ENCODE results near the gene PPP1R9A. TPM values are rescaled to one million over a fixed set of nuclear protein-coding genes. Genes with fewer than 3 reads are reported as not detected.

Gene PPP1R9A
- polyA plus RNA-seq, 1 donor (not counting 4 experiments of a cell fraction or from before 2014, with no cell fraction given) = 0.01 TPM

GRCh38 chr7:94969434-94970084 lies 62.2 kb downstream of the PPP1R9A start:
- Histone ChIP-seq H3K9ac (ENCODE audit: control insufficient read depth, extremely low read depth, insufficient read depth, low read length) (no peak overlapping the region), H2AFZ (ENCODE audit: control insufficient read depth, low read length) (no peak overlapping the region), H3K27ac (ENCODE audit: control insufficient read depth, insufficient read depth, low read length) (no peak overlapping the region), H3K4me2 (ENCODE audit: control insufficient read depth, extremely low read depth, insufficient read depth, low read depth, low read length) (no peak overlapping the region), H4K20me1 (ENCODE audit: control insufficient read depth, extremely low read depth, insufficient read depth, low read length) (no peaks in the 10 kb centered on the region), H3K27me3 (ENCODE audit: control insufficient read depth, extremely low read depth, insufficient read depth, low read length) (no peaks in the 10 kb centered on the region), H3K9me3 (ENCODE audit: control insufficient read depth, low read depth, low read length) (no peaks in the 10 kb centered on the region), H3K36me3 (ENCODE audit: control insufficient read depth in 2 of 2, extremely low read depth in 1 of 2, insufficient read depth in 2 of 2, low read length in 2 of 2) (no peaks in the 10 kb centered on the region), H3K79me2 (ENCODE audit: control insufficient read depth, insufficient read depth, low read length) (no peaks in the 10 kb centered on the region), H3K4me3 (ENCODE audit: control insufficient read depth in 2 of 3, extremely low read depth in 1 of 3, insufficient read depth in 2 of 3, low read depth in 1 of 3, low read length in 3 of 3) (no peak overlapping the region), H3K4me1 (ENCODE audit: control insufficient read depth, extremely low read depth, insufficient read depth, low read length) (no peaks in the 10 kb centered on the region), H3K9me1 (ENCODE audit: control insufficient read depth, extremely low read depth, insufficient read depth, low read length) (no peaks in the 10 kb centered on the region)
- FAIRE-seq (no peak), DNase-seq (ENCODE audit: low read depth, low spot score) (no peak)
- TF ChIP-seq CTCF (optimal IDR thresholded peaks at IDR 0.05 in 1 of 3, IDR thresholded peaks at IDR 0.05 in 1 of 3, conservative IDR thresholded peaks at IDR 0.05 in 1 of 3; ENCODE audit: extremely low read depth in 1 of 3, insufficient read depth in 2 of 3, low read length in 3 of 3) (no peak), EZH2 (IDR thresholded peaks at IDR 0.05; ENCODE audit: low read length) (no peak)
- dilution Hi-C loops (cut with MboI; ENCODE audit: extremely low pct_ligation_motif_present, low sequenced_read_pairs) = no loop called here

- Histone ChIP-seq H2AFZ (ENCODE audit: control insufficient read depth, low read length) (no peak overlapping the region), H3K27ac (ENCODE audit: control insufficient read depth, insufficient read depth, low read length) (no peak overlapping the region), H3K27me3 (ENCODE audit: control insufficient read depth, extremely low read depth, insufficient read depth, low read length) (no peaks in the 10 kb centered on the region), H3K9me1 (ENCODE audit: control insufficient read depth, extremely low read depth, insufficient read depth, low read length) (no peaks in the 10 kb centered on the region), H3K9me3 (ENCODE audit: control insufficient read depth, low read depth, low read length) (no peaks in the 10 kb centered on the region), H3K36me3 (ENCODE audit: control insufficient read depth in 2 of 2, extremely low read depth in 1 of 2, insufficient read depth in 2 of 2, low read length in 2 of 2) (no peaks in the 10 kb centered on the region), H3K4me3 (ENCODE audit: control insufficient read depth in 2 of 3, extremely low read depth in 1 of 3, insufficient read depth in 2 of 3, low read depth in 1 of 3, low read length in 3 of 3) (no peak overlapping the region), H3K4me1 (ENCODE audit: control insufficient read depth, extremely low read depth, insufficient read depth, low read length) (no peaks in the 10 kb centered on the region), H4K20me1 (ENCODE audit: control insufficient read depth, extremely low read depth, insufficient read depth, low read length) (no peaks in the 10 kb centered on the region), H3K9ac (ENCODE audit: control insufficient read depth, extremely low read depth, insufficient read depth, low read length) (no peak overlapping the region), H3K79me2 (ENCODE audit: control insufficient read depth, insufficient read depth, low read length) (no peaks in the 10 kb centered on the region), H3K4me2 (ENCODE audit: control insufficient read depth, extremely low read depth, insufficient read depth, low read depth, low read length) (no peak overlapping the region)
- dilution Hi-C loops (cut with MboI; ENCODE audit: extremely low pct_ligation_motif_present, low sequenced_read_pairs) = no loop called here
- TF ChIP-seq CTCF (optimal IDR thresholded peaks at IDR 0.05 in 1 of 3, IDR thresholded peaks at IDR 0.05 in 1 of 3, conservative IDR thresholded peaks at IDR 0.05 in 1 of 3; ENCODE audit: extremely low read depth in 1 of 3, insufficient read depth in 2 of 3, low read length in 3 of 3) = no peak
- TF ChIP-seq EZH2 (IDR thresholded peaks at IDR 0.05; ENCODE audit: low read length) = no peak
- DNase-seq (ENCODE audit: low read depth, low spot score) = no peak
- FAIRE-seq = no peak
Measured at GRCh38 chr7:94970085-94970576, 62.7 kb downstream of the PPP1R9A start.

All from keratinocyte (primary cell).